Panc1 (cell line): ENCODE results near the gene STYXL1.

Experiments used
- POLR2AphosphoS5 ChIP-seq: IDR thresholded peaks from 2 replicates; pipeline ENCODE4 v1.6.1; 2012; ENCODE audit warnings: mild to moderate bottlenecking, low read depth, low read length, moderate library complexity
- SIN3A ChIP-seq: IDR thresholded peaks from 2 replicates; pipeline ENCODE4 v1.6.1; 2012; ENCODE audit warnings: low read depth, mild to moderate bottlenecking, low read length, moderate library complexity, borderline replicate concordance; ENCODE audit not compliant: insufficient read depth
- TF ChIP-seq, protein P1 (sequence below): fragments of 450-650 bp; IDR thresholded peaks from 2 replicates; pipeline ENCODE4 v1.5.1; 2017; ENCODE audit warnings: mild to moderate bottlenecking
- TF ChIP-seq, protein P2 (sequence below), 2 experiments: IDR thresholded peaks; 2 replicates each; pipeline ENCODE4 v1.6.1; 2011 to 2012; ENCODE audit warnings: low read depth in 2 of 2, control low read depth in 1 of 2, low read length in 1 of 2, mild to moderate bottlenecking in 1 of 2, moderate library complexity in 1 of 2; ENCODE audit not compliant: insufficient read depth in 1 of 2

DNA sequence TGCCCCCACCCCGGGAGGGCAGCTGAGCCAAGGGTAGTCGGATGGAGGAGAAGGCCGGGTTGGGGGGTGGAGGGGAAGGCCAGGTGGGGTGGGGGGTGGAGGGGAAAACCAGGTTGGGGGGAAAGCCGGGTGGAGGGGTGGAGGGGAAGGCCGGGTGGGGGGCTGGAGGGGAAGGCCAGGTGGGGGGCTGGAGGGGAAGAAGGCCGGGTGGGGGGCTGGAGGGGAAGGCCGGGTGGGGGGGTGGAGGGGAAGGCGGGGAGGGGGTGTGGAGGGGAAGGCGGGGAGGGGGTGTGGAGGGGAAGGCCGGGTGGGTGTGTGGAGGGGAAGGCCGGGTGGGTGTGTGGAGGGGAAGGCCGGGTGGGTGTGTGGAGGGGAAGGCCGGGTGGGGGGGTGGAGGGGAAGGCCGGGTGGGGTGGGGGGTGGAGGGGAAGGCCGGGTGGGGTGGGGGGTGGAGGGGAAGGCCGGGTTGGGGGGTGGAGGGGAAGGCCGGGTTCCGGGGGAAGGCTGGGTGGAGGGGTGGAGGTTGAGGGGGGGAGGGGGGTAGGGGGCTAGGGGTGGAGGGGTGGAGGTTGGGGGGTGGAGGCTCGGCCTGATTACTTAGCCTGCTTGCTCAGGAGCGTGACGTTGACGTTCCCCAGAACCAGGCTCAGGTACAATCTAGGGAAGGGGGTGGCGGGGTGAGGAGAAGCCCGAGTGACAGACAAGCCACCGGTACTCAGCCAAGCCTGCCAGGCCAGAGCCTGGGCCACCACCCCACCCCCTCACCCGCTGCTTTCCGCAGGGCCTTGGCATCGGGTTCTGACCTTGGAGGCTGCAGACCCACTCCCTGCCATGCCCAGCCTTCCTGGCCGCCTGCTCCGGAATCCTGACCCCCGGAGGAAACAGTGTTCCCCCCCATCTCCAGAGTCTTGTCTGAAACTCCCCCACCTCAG lies 59.0 kb downstream of the STYXL1 start:
- TF ChIP-seq, protein P1, sequence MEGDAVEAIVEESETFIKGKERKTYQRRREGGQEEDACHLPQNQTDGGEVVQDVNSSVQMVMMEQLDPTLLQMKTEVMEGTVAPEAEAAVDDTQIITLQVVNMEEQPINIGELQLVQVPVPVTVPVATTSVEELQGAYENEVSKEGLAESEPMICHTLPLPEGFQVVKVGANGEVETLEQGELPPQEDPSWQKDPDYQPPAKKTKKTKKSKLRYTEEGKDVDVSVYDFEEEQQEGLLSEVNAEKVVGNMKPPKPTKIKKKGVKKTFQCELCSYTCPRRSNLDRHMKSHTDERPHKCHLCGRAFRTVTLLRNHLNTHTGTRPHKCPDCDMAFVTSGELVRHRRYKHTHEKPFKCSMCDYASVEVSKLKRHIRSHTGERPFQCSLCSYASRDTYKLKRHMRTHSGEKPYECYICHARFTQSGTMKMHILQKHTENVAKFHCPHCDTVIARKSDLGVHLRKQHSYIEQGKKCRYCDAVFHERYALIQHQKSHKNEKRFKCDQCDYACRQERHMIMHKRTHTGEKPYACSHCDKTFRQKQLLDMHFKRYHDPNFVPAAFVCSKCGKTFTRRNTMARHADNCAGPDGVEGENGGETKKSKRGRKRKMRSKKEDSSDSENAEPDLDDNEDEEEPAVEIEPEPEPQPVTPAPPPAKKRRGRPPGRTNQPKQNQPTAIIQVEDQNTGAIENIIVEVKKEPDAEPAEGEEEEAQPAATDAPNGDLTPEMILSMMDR = no peak
- no peak for TF ChIP-seq SIN3A
- no peak for TF ChIP-seq POLR2AphosphoS5
- TF ChIP-seq, protein P2, sequence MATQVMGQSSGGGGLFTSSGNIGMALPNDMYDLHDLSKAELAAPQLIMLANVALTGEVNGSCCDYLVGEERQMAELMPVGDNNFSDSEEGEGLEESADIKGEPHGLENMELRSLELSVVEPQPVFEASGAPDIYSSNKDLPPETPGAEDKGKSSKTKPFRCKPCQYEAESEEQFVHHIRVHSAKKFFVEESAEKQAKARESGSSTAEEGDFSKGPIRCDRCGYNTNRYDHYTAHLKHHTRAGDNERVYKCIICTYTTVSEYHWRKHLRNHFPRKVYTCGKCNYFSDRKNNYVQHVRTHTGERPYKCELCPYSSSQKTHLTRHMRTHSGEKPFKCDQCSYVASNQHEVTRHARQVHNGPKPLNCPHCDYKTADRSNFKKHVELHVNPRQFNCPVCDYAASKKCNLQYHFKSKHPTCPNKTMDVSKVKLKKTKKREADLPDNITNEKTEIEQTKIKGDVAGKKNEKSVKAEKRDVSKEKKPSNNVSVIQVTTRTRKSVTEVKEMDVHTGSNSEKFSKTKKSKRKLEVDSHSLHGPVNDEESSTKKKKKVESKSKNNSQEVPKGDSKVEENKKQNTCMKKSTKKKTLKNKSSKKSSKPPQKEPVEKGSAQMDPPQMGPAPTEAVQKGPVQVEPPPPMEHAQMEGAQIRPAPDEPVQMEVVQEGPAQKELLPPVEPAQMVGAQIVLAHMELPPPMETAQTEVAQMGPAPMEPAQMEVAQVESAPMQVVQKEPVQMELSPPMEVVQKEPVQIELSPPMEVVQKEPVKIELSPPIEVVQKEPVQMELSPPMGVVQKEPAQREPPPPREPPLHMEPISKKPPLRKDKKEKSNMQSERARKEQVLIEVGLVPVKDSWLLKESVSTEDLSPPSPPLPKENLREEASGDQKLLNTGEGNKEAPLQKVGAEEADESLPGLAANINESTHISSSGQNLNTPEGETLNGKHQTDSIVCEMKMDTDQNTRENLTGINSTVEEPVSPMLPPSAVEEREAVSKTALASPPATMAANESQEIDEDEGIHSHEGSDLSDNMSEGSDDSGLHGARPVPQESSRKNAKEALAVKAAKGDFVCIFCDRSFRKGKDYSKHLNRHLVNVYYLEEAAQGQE (IDR thresholded peaks at IDR 0.05; ENCODE audit: insufficient read depth in 1 of 2, low read depth in 2 of 2, low read length in 1 of 2) = no peak
